H9 (cell line): ENCODE results near the gene DLG2. TPM values are rescaled to one million over a fixed set of nuclear protein-coding genes. Genes with fewer than 3 reads are reported as not detected.

Experiments
- DNase-seq: peaks from one replicate; pipeline ENCODE4 v3.0.0-alpha.2; 2017
- H2AFZ ChIP-seq: one replicate; pipeline ENCODE4 v1.6.1; 2013; ENCODE audit warnings: mild to moderate bottlenecking, low read length, control low read depth, moderate library complexity
- H2AK5ac ChIP-seq: 2 replicates; pipeline ENCODE4 v1.6.1; 2013; ENCODE audit warnings: low read length, control low read depth, mixed read lengths; ENCODE audit not compliant: insufficient read length
- H2BK120ac ChIP-seq: one replicate; pipeline ENCODE4 v1.6.1; 2013; ENCODE audit warnings: low read depth, mild to moderate bottlenecking, low read length, control low read depth, inconsistent platforms; ENCODE audit not compliant: poor library complexity, severe bottlenecking
- H2BK12ac ChIP-seq: 2 replicates; pipeline ENCODE4 v1.6.1; 2013; ENCODE audit warnings: low read length, control low read depth, mixed read lengths, low read depth; ENCODE audit not compliant: insufficient read length
- H2BK15ac ChIP-seq: 2 replicates; pipeline ENCODE4 v1.6.1; 2013; ENCODE audit warnings: low read depth, low read length, control low read depth
- H2BK20ac ChIP-seq: one replicate; pipeline ENCODE4 v1.6.1; 2013; ENCODE audit warnings: low read depth, mild to moderate bottlenecking, low read length, control low read depth, inconsistent platforms; ENCODE audit not compliant: poor library complexity, severe bottlenecking
- H2BK5ac ChIP-seq: 2 replicates; pipeline ENCODE4 v1.6.1; 2013; ENCODE audit warnings: low read length, control low read depth, mixed read lengths; ENCODE audit not compliant: insufficient read length
- H3K14ac ChIP-seq: 2 replicates; pipeline ENCODE4 v1.6.1; 2013; ENCODE audit warnings: low read length, control low read depth; ENCODE audit not compliant: insufficient read depth
- H3K18ac ChIP-seq: 2 replicates; pipeline ENCODE4 v1.6.1; 2013; ENCODE audit warnings: low read depth, mild to moderate bottlenecking, mixed read lengths, low read length, control low read depth; ENCODE audit not compliant: insufficient read length
- H3K23ac ChIP-seq: 2 replicates; pipeline ENCODE4 v1.6.1; 2013; ENCODE audit warnings: low read length, control low read depth, mixed read lengths, low read depth; ENCODE audit not compliant: insufficient read length
- H3K23me2 ChIP-seq: 2 replicates; pipeline ENCODE4 v1.6.1; 2013; ENCODE audit warnings: low read depth, mild to moderate bottlenecking, mixed read lengths, low read length, control low read depth; ENCODE audit not compliant: insufficient read length, poor library complexity, severe bottlenecking
- H3K27ac ChIP-seq: 2 replicates; pipeline ENCODE4 v1.5.1; 2013; ENCODE audit warnings: low read length, control low read depth, mixed read lengths, low read depth; ENCODE audit not compliant: insufficient read length
- H3K27me3 ChIP-seq: 2 replicates; pipeline ENCODE4 v1.6.1; 2013; ENCODE audit warnings: low read length, control low read depth, inconsistent platforms; ENCODE audit not compliant: insufficient read depth
- H3K4ac ChIP-seq: 2 replicates; pipeline ENCODE4 v1.6.1; 2013; ENCODE audit warnings: low read depth, mild to moderate bottlenecking, control low read depth, inconsistent platforms, low read length, moderate library complexity
- H3K4me1 ChIP-seq: 2 replicates; pipeline ENCODE4 v1.6.1; 2013; ENCODE audit warnings: low read length, control low read depth, inconsistent platforms; ENCODE audit not compliant: insufficient read depth
- H3K4me2 ChIP-seq: 2 replicates; pipeline ENCODE4 v1.6.1; 2013; ENCODE audit warnings: low read length, control low read depth, mixed read lengths; ENCODE audit not compliant: insufficient read length, insufficient read depth
- H3K56ac ChIP-seq: 2 replicates; pipeline ENCODE4 v1.6.1; 2013; ENCODE audit warnings: low read depth, mild to moderate bottlenecking, mixed read lengths, low read length, control low read depth; ENCODE audit not compliant: insufficient read length
- H3K79me1 ChIP-seq: 2 replicates; pipeline ENCODE4 v1.6.1; 2013; ENCODE audit warnings: low read depth, mild to moderate bottlenecking, moderate library complexity, low read length, control low read depth, inconsistent platforms; ENCODE audit not compliant: insufficient read depth, poor library complexity, severe bottlenecking
- H3K79me2 ChIP-seq: 2 replicates; pipeline ENCODE4 v1.6.1; 2013; ENCODE audit warnings: low read length, control low read depth, inconsistent platforms; ENCODE audit not compliant: insufficient read depth
- H3K9ac ChIP-seq: 2 replicates; pipeline ENCODE4 v1.6.1; 2013; ENCODE audit warnings: low read length, control low read depth, mixed read lengths; ENCODE audit not compliant: insufficient read length; ENCODE audit errors: extremely low read depth
- H3K9me3 ChIP-seq: one replicate; pipeline ENCODE4 v1.6.1; 2013; ENCODE audit warnings: low read depth, low read length, inconsistent platforms; ENCODE audit not compliant: control insufficient read depth
- H3T11ph ChIP-seq: one replicate; pipeline ENCODE4 v1.6.1; 2013; ENCODE audit warnings: mild to moderate bottlenecking, low read length, control low read depth, inconsistent platforms
- H4K20me1 ChIP-seq: one replicate; pipeline ENCODE4 v1.6.1; 2013; ENCODE audit not compliant: control insufficient read depth, insufficient read length, insufficient read depth
- H4K5ac ChIP-seq: 2 replicates; pipeline ENCODE4 v1.6.1; 2013; ENCODE audit warnings: low read depth, mild to moderate bottlenecking, mixed read lengths, low read length, control low read depth; ENCODE audit not compliant: insufficient read length
- H4K8ac ChIP-seq: replicated peaks from 2 replicates; pipeline ENCODE4 v1.6.1; 2013; ENCODE audit warnings: low read length, control low read depth, mixed read lengths, low read depth; ENCODE audit not compliant: insufficient read length
- H4K91ac ChIP-seq: 2 replicates; pipeline ENCODE4 v1.6.1; 2013; ENCODE audit warnings: low read depth, mild to moderate bottlenecking, moderate library complexity, mixed read lengths, low read length, control low read depth; ENCODE audit not compliant: insufficient read length
- H3K27ac Mint-ChIP-seq, 3 experiments: 2 replicates in 2 of 3; 3 replicates in 1 of 3; pipeline ENCODE4 v1.8.0; 2020 to 2021; ENCODE audit warnings: mixed read lengths in 3 of 3, mild to moderate bottlenecking in 1 of 3, moderate library complexity in 1 of 3
- H3K27me3 Mint-ChIP-seq: 2 replicates; pipeline ENCODE4 v1.8.0; 2021; ENCODE audit warnings: low read depth, mild to moderate bottlenecking, moderate library complexity, mixed read lengths
- H3K36me3 Mint-ChIP-seq, 3 experiments: 2 replicates in 2 of 3; 3 replicates in 1 of 3; pipeline ENCODE4 v1.8.0; 2020 to 2021; ENCODE audit warnings: low read depth in 3 of 3, mixed read lengths in 3 of 3; ENCODE audit not compliant: insufficient read depth in 1 of 3
- H3K4me1 Mint-ChIP-seq, 2 experiments: 2 replicates each; pipeline ENCODE4 v1.8.0; 2020; ENCODE audit warnings: mixed read lengths in 2 of 2
- H3K4me3 Mint-ChIP-seq, 2 experiments: 2 replicates in 1 of 2; 3 replicates in 1 of 2; pipeline ENCODE4 v1.8.0; 2020 to 2021; ENCODE audit warnings: mild to moderate bottlenecking in 2 of 2, mixed read lengths in 2 of 2, moderate library complexity in 1 of 2
- H3K9me3 Mint-ChIP-seq, 2 experiments: 2 replicates in 1 of 2; 3 replicates in 1 of 2; pipeline ENCODE4 v1.8.0; 2020; ENCODE audit warnings: mild to moderate bottlenecking in 2 of 2, mixed read lengths in 2 of 2, moderate library complexity in 1 of 2
- CTCF ChIP-seq: fragments of 200-600 bp; sonication (generic); conservative IDR thresholded peaks from 3 replicates; pipeline ENCODE4 v1.8.0; 2021; ENCODE audit warnings: antibody characterized with exemption, mild to moderate bottlenecking
- WGBS: extraction: QIAGEN DNeasy Blood & Tissue Kit; methylation state at CpG from one replicate; pipeline ENCODE4 v1.1.7; 2013; ENCODE audit warnings: missing lambda C conversion rate, low lambda C conversion rate, mixed read lengths; ENCODE audit not compliant: insufficient read length; ENCODE audit errors: extremely low coverage; 5-methylcytosine and 5-hydroxymethylcytosine counted together
- total RNA-seq: library from RNA; stranded (reverse); gene quantifications from 2 replicates; pipeline ENCODE4 v1.2.1, GENCODE V29; 2021

Gene DLG2
- total RNA-seq, 1 experiment from 2014 or later = 8.0 TPM

GRCh38 chr11:83862691-83863090 is 1764.5 kb downstream of the DLG2 start:
- H3K27ac Mint-ChIP-seq = no peak overlapping the region
- H3K23me2 ChIP-seq = no peaks in the 10 kb centered on the region
- no peaks in the 10 kb centered on the region for H3K9me3 ChIP-seq

More at GRCh38 chr11:83862691-83863090, 1764.5 kb downstream of the DLG2 start:
- Mint-ChIP-seq H3K36me3 (peaks cover 7 to 13% (median 10%) of the 10 kb centered on the region in 3 experiments; a peak in 4 of 7 replicates), H3K4me3 (no peak overlapping the region), H3K9me3 (peaks cover 14 to 17% of the 10 kb centered on the region in 2 experiments; a peak in 4 of 5 replicates), H3K4me1 (no peaks in the 10 kb centered on the region), H3K27me3 (no peaks in the 10 kb centered on the region)
- no peak overlapping the region for H3T11ph ChIP-seq
- no peaks in the 10 kb centered on the region for H3K79me1 ChIP-seq
- H3K27ac ChIP-seq = no peak overlapping the region
- no peak overlapping the region for H2BK12ac ChIP-seq
- no CpG with 5 or more reads among the region's 1 CpG for WGBS
- H3K27me3 ChIP-seq = no peaks in the 10 kb centered on the region
- no peaks in the 10 kb centered on the region for H4K20me1 ChIP-seq
- TF ChIP-seq CTCF = no peak
- no peak overlapping the region for H2BK5ac ChIP-seq
- H2AFZ ChIP-seq = no peak overlapping the region
- no peak overlapping the region for H3K18ac ChIP-seq
- no peak overlapping the region for H4K5ac ChIP-seq
- H3K4me2 ChIP-seq = no peak overlapping the region
- no peak overlapping the region for H3K56ac ChIP-seq
- H4K91ac ChIP-seq = no peak overlapping the region
- H3K23ac ChIP-seq = no peak overlapping the region
- H2BK15ac ChIP-seq = no peak overlapping the region
- H3K9ac ChIP-seq = no peak overlapping the region
- no peak overlapping the region for H2BK120ac ChIP-seq
- H3K79me2 ChIP-seq = no peaks in the 10 kb centered on the region
- no peak overlapping the region for H2BK20ac ChIP-seq
- no peak overlapping the region for H3K14ac ChIP-seq
- no peak overlapping the region for H3K4ac ChIP-seq
- H3K4me1 ChIP-seq = no peaks in the 10 kb centered on the region
- H2AK5ac ChIP-seq = no peak overlapping the region
- no peak overlapping the region for H4K8ac ChIP-seq
- no peak for DNase-seq
